GM12878 (cell line): ENCODE data around the gene PFKFB2. TPM values are rescaled to one million over a fixed set of nuclear protein-coding genes. Genes with fewer than 3 reads are reported as not detected.

ENCODE experiments used
- ATAC-seq: fragments of 200-7000 bp; cut with Tn5 transposase; 3 replicates; pipeline ENCODE4 v1.9.1; 2020; ENCODE audit warnings: mild to moderate bottlenecking, moderate library complexity
- BruUV-seq: library from RNA; stranded (reverse); fragments of 400-500 nt; replicated peaks from 2 replicates; lab custom pipeline; 2021; lab: Mats Ljungman, UMichigan
- CTCF ChIA-PET: fragments of 300-600 bp; sonication (Branson Sonifier 250); formaldehyde crosslinking; extraction: SDS; loops from one replicate; lab custom pipeline; 2021; ENCODE audit warnings: inconsistent platforms; lab: Yijun Ruan, JAX
- POLR2A ChIA-PET: fragments of 350-600 bp; formaldehyde crosslinking; extraction: SDS; loops from one replicate; lab custom pipeline; 2021; ENCODE audit warnings: inconsistent platforms; lab: Charles Lee
- RAD21 ChIA-PET: fragments of 300-600 bp; sonication (Branson Sonifier 250); formaldehyde crosslinking; loops from one replicate; lab custom pipeline; 2023; ENCODE audit warnings: antibody characterized with exemption; ENCODE audit not compliant: unreplicated experiment; lab: Charles Lee
- SMC1A ChIA-PET: fragments of 300-600 bp; sonication (Branson Sonifier 250); formaldehyde crosslinking; loops from one replicate; lab custom pipeline; 2023; ENCODE audit not compliant: unreplicated experiment, uncharacterized antibody; lab: Charles Lee
- DNase-seq: peaks from one replicate; pipeline ENCODE4 v3.0.0-alpha.2; 2011; ENCODE audit warnings: low read depth, low spot score
- FAIRE-seq: peaks from 3 replicates; lab custom pipeline; 2011; peaks lifted over from hg19 to GRCh38; lab: Jason Lieb, UNC
- H2AFZ ChIP-seq: 2 replicates; pipeline ENCODE4 v1.6.0; 2011; ENCODE audit warnings: low read depth, low read length, control low read depth; ENCODE audit not compliant: control insufficient read depth
- H3K27ac ChIP-seq: 2 replicates; pipeline ENCODE4 v1.5.1; 2011; ENCODE audit warnings: control low read depth; ENCODE audit not compliant: control insufficient read depth, insufficient read depth
- H3K27me3 ChIP-seq, 2 experiments: replicated peaks in 1 of 2; 2 replicates each; pipeline versions ENCODE4 v1.6.0 to v1.6.1; 2011; ENCODE audit warnings: low read length in 1 of 2; ENCODE audit not compliant: control insufficient read depth in 2 of 2, insufficient read depth in 2 of 2
- H3K36me3 ChIP-seq, 2 experiments: 2 replicates each; pipeline ENCODE4 v1.5.1; 2011; ENCODE audit warnings: low read length in 1 of 2; ENCODE audit not compliant: control insufficient read depth in 2 of 2, insufficient read depth in 2 of 2
- H3K4me1 ChIP-seq: 2 replicates; pipeline ENCODE4 v1.6.1; 2011; ENCODE audit warnings: mild to moderate bottlenecking, low read length, moderate library complexity, mixed read lengths; ENCODE audit not compliant: control insufficient read depth, insufficient read depth
- H3K4me2 ChIP-seq: 2 replicates; pipeline ENCODE4 v1.6.0; 2011; ENCODE audit warnings: control low read depth; ENCODE audit not compliant: control insufficient read depth, insufficient read depth
- H3K4me3 ChIP-seq: fragments of 200-600 bp; sonication (generic); 2 replicates; pipeline ENCODE4 v1.5.1; 2016
- H3K79me2 ChIP-seq: 2 replicates; pipeline ENCODE4 v1.6.0; 2011; ENCODE audit warnings: low read length; ENCODE audit not compliant: control insufficient read depth, insufficient read depth
- H3K9ac ChIP-seq: 2 replicates; pipeline ENCODE4 v1.8.0; 2011; ENCODE audit warnings: low read length, control low read depth, mixed read lengths; ENCODE audit not compliant: control insufficient read depth, insufficient read depth
- H3K9me3 ChIP-seq: replicated peaks from 3 replicates; pipeline ENCODE4 v1.5.1; 2011; ENCODE audit warnings: mild to moderate bottlenecking, low read length; ENCODE audit not compliant: control insufficient read depth, insufficient read depth
- H4K20me1 ChIP-seq: 2 replicates; pipeline ENCODE4 v1.6.0; 2011; ENCODE audit not compliant: control insufficient read depth, insufficient read depth
- ASH2L ChIP-seq: fragments of 300-600, 200-600 bp; sonication (generic); IDR thresholded peaks from 2 replicates; pipeline ENCODE4 v1.6.1; 2017; ENCODE audit warnings: low read depth, mild to moderate bottlenecking, borderline replicate concordance
- BMI1 ChIP-seq: fragments of 450-650 bp; IDR thresholded peaks from 2 replicates; pipeline ENCODE4 v1.6.1; 2016; ENCODE audit warnings: mild to moderate bottlenecking, moderate library complexity, borderline replicate concordance
- CHD4 ChIP-seq: fragments of 200-600 bp; sonication (generic); IDR thresholded peaks from 2 replicates; pipeline ENCODE4 v1.6.1; 2016; ENCODE audit warnings: mild to moderate bottlenecking
- GABPA ChIP-seq: IDR thresholded peaks from 2 replicates; pipeline ENCODE4 v1.6.1; 2014; ENCODE audit warnings: antibody characterized with exemption, low read depth, mild to moderate bottlenecking, inconsistent platforms
- IRF3 ChIP-seq: fragments of 450-650 bp; IDR thresholded peaks from 2 replicates; pipeline ENCODE4 v1.6.1; 2014; ENCODE audit warnings: mild to moderate bottlenecking
- KDM1A ChIP-seq: fragments of 200-600 bp; sonication (generic); IDR thresholded peaks from 2 replicates; pipeline ENCODE4 v1.6.1; 2016; ENCODE audit warnings: borderline replicate concordance
- NKRF ChIP-seq: fragments of 450-650 bp; conservative IDR thresholded peaks from 2 replicates; pipeline ENCODE4 v1.6.1; 2017; ENCODE audit warnings: mild to moderate bottlenecking, moderate library complexity
- NR2C2 ChIP-seq: IDR thresholded peaks from 2 replicates; pipeline ENCODE4 v1.6.1; 2011; ENCODE audit warnings: borderline replicate concordance, low read depth; ENCODE audit not compliant: control insufficient read depth, insufficient read length
- PAX8 ChIP-seq: fragments of 450-650 bp; IDR thresholded peaks from 2 replicates; pipeline ENCODE4 v1.6.1; 2017; ENCODE audit warnings: mild to moderate bottlenecking, moderate library complexity
- RAD51 ChIP-seq: fragments of 450-650 bp; IDR thresholded peaks from 2 replicates; pipeline ENCODE4 v1.6.1; 2016; ENCODE audit warnings: moderate library complexity, mild to moderate bottlenecking, inconsistent platforms
- RBBP5 ChIP-seq: fragments of 200-600 bp; sonication (generic); conservative IDR thresholded peaks from 2 replicates; pipeline ENCODE4 v1.6.1; 2016
- SREBF2 ChIP-seq: IDR thresholded peaks from 2 replicates; pipeline ENCODE4 v1.6.1; 2012; ENCODE audit warnings: mild to moderate bottlenecking, low read length
- ZNF207 ChIP-seq: fragments of 450-650 bp; IDR thresholded peaks from 2 replicates; pipeline ENCODE4 v1.6.1; 2014; ENCODE audit warnings: antibody characterized with exemption, mild to moderate bottlenecking, borderline replicate concordance
- ZNF217 ChIP-seq: fragments of 450-650 bp; IDR thresholded peaks from 2 replicates; pipeline ENCODE4 v1.6.1; 2017; ENCODE audit warnings: antibody characterized with exemption, mild to moderate bottlenecking
- WGBS: methylation state at CpG from one replicate; pipeline ENCODE4 v1.1.6; 2016; ENCODE audit warnings: low lambda C conversion rate; ENCODE audit not compliant: insufficient replicate concordance, insufficient coverage; ENCODE audit errors: missing lambda C conversion rate; 5-methylcytosine and 5-hydroxymethylcytosine counted together
- in situ Hi-C: fragments of 300-500 bp; cut with MboI; formaldehyde crosslinking; loops from 9 replicates; pipeline ENCODE4 v1.14.3; 2018; ENCODE audit warnings: mixed read lengths
- intact Hi-C: fragments of 100-400 bp; cut with micrococcal nuclease; formaldehyde crosslinking; loops from one replicate; pipeline ENCODE4 v1.14.2; 2022; ENCODE audit not compliant: unreplicated experiment
- polyA plus RNA-seq, 11 experiments: library from polyadenylated mRNA; depleted of rRNA in 4 of 11; unstranded in 6 of 11; stranded (reverse) in 5 of 11; fragments of >200 nt; fragmentation: Nextera tagmentation in 4 of 11; fragmentation: Illumina TruSeq in 1 of 11; extraction: Ambion mirVana in 4 of 11; extraction: Trizol in 1 of 11; gene quantifications; 1 replicate in 1 of 11; 2 replicates in 10 of 11; pipeline versions ENCODE4 v1.2.1 to v1.2.3, GENCODE V29; 2011 to 2016; ENCODE audit warnings: inconsistent platforms in 2 of 11, missing spikeins in 2 of 11, low read depth in 1 of 11
- total RNA-seq, 4 experiments: library from RNA; depleted of rRNA in 3 of 4; stranded (reverse); fragments of >200 nt in 3 of 4; fragmentation: Illumina TruSeq in 1 of 4; extraction: Trizol in 1 of 4; gene quantifications; 2 replicates each; pipeline versions ENCODE4 v1.2.1 to v1.2.3, GENCODE V29; 2013 to 2021

PFKFB2 gene
- total and polyA plus RNA-seq, 10 of the 15 experiments (the other 5 are each of a cell fraction or from before 2014, with no cell fraction given), result 0.40 to 1.3 (median 1.0) TPM

- DNase-seq (no peak), FAIRE-seq (no peak), ATAC-seq (no peak)
- H3K4me3 ChIP-seq, result no peak overlapping the region
- no peaks in the 10 kb centered on the region for H3K27me3 ChIP-seq
- H3K9me3 ChIP-seq, result no peaks in the 10 kb centered on the region
- SMC1A ChIA-PET, result interaction anchor here (1.0 to 1.2 kb wide), 2 partner anchors 14 to 86 kb away, joined by 3 read pairs; no protein-coding TSS in a partner anchor
- in situ Hi-C loops (no loop called here), intact Hi-C loops (no loop called here)
- no peaks in the 10 kb centered on the region for H4K20me1 ChIP-seq
- no peak overlapping the region for H3K27ac ChIP-seq
- H3K9ac ChIP-seq, result no peak overlapping the region
- RAD21 ChIA-PET, result no interaction called here
- no peaks in the 10 kb centered on the region for H3K4me1 ChIP-seq
- no TSS peak for BruUV-seq
- POLR2A ChIA-PET, result no interaction called here
- no peak for TF ChIP-seq RBBP5
- TF ChIP-seq ASH2L, result no peak
- no peak for TF ChIP-seq SREBF2
- TF ChIP-seq KDM1A, result no peak
- no peak for TF ChIP-seq GABPA
- TF ChIP-seq NR2C2, result no peak
- no peak for TF ChIP-seq ZNF217
- TF ChIP-seq PAX8, result no peak
- TF ChIP-seq CHD4, result no peak
- no peak for TF ChIP-seq RAD51
- TF ChIP-seq ZNF207, result no peak
- TF ChIP-seq NKRF, result no peak
- no peak for TF ChIP-seq BMI1
- no peak for TF ChIP-seq IRF3
- 66% methylated on average over 4 of the region's 4 CpGs for WGBS
- no peaks in the 10 kb centered on the region for H3K79me2 ChIP-seq
- H2AFZ ChIP-seq, result no peak overlapping the region
- H3K4me2 ChIP-seq, result no peak overlapping the region
- CTCF ChIA-PET, result interaction anchor here (0.9 to 3.7 kb wide), 4 partner anchors 9 to 16 kb away, joined by 3 to 15 read pairs (median 4); no protein-coding TSS in a partner anchor
- no peaks in the 10 kb centered on the region for H3K36me3 ChIP-seq
These were observed 6.8 kb downstream of the PFKFB2 start for GRCh38 chr1:207059881-207060280.
